Mesenteric fat pad (tissue), 1 donor: ENCODE results near the gene MEMO1. TPM values are rescaled to one million over a fixed set of nuclear protein-coding genes. Genes with fewer than 3 reads are reported as not detected.
"Not testable (repeated sequence)": the region's sequence is repeated elsewhere in the genome, so short reads cannot be mapped to it uniquely, and the experiment has no call there.

ENCODE experiments used
- DNase-seq: peaks from one replicate; pipeline ENCODE4 v3.0.0-alpha.2; 2020; ENCODE audit warnings: low spot score
- total RNA-seq: library from RNA; stranded (reverse); fragmentation: NEBNext Ultra II Directional; extraction: Animal tissue kit (Norgen Biotek cat#: 25700); gene quantifications from one replicate; pipeline ENCODE4 v1.2.1, GENCODE V29; 2021
- donor health status: DM: yes; HTN: yes; CAD: no.

The MEMO1 gene
- total RNA-seq, 1 donor from 2014 or later = 38.8 TPM

GRCh38 chr2:31998731-31999383, 12.0 kb downstream of the MEMO1 start:
- no peak for DNase-seq

DNA sequence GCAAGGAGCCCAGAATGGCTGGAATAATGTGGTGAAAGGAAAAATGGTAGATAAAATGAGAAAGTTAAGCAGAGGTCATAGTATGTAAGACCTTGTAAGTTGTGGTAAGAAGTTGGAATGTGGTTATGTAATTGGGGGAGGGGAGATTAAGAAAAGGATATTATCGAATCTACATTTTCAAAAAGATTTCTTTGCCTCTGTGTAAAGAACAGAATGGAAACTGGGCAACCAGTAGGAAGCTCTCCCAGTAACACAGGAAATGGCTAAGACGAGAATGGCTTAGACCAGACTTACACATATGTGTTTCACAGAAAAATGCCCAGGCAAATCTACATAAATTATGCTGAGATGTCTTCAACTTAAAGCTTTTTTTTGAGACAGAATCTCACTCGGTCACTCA, 13.2 kb downstream of the MEMO1 start:
- no peak for DNase-seq

DNA sequence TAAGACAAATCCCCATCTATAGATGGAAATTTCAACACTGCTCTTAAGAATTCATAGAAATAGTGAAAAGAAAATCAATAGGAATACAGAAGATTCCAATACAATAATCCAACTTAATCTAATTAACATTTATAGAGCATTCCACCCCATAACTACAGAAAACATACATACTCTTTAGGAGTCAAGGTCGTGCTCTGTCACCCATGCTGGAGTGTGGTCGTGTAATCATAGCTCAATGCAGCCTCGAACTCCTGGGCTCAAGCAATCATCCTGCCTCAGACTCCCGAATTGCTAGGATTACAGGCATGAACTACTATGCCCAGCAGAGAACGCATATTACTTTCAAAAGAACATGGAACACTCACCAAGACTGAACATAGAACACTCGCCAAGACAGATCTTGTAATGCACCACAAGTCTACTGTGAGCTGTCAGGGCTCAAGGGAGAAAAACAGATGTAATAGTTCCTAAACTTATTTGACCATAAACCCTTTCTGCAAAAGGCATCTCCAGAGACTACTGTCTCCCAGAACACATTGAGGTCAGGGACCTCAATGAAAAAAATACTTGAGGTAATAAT, 14.1 kb downstream of the MEMO1 start:
- no peak for DNase-seq

DNA sequence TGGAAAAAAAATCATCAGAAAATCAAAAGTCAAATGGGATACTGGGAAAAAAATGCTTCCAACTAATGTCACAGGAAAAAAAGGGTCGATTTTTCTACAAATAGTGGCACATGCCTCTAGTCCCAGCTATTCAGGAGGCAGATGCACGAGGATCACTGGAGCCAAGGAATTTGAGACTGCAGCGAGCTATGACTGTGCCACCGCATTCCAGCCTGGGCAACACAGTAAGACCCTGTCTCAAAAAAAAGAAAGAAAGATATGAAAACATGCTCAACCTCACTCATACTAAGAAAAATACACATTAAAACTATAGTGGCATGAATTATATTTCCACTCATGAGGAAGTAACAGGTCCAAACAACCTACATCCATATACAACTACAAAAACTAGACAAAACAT, 17.9 kb downstream of the MEMO1 start:
- no peak for DNase-seq

- no peak for DNase-seq
Measured at GRCh38 chr2:31992025-31992579, 18.7 kb downstream of the MEMO1 start.

DNA sequence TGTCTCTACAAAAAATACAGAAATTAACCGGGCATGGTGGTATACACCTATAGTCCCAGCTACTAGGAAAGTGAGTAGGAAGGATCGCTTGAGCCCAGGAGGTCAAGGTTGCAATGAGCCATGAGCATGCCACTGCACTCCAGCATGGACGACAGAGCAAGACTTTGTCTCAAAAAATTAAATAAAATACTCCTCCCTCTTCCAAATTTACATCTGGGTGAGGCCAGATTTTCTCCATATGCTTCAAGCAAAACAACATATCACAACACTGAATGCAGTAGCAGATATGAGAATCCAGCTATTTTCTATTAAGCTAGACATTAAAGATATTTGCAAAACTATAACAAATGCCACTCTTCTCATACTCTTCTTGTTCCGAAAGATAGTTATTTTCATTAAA, 20.9 kb downstream of the MEMO1 start:
- no peak for DNase-seq

DNA sequence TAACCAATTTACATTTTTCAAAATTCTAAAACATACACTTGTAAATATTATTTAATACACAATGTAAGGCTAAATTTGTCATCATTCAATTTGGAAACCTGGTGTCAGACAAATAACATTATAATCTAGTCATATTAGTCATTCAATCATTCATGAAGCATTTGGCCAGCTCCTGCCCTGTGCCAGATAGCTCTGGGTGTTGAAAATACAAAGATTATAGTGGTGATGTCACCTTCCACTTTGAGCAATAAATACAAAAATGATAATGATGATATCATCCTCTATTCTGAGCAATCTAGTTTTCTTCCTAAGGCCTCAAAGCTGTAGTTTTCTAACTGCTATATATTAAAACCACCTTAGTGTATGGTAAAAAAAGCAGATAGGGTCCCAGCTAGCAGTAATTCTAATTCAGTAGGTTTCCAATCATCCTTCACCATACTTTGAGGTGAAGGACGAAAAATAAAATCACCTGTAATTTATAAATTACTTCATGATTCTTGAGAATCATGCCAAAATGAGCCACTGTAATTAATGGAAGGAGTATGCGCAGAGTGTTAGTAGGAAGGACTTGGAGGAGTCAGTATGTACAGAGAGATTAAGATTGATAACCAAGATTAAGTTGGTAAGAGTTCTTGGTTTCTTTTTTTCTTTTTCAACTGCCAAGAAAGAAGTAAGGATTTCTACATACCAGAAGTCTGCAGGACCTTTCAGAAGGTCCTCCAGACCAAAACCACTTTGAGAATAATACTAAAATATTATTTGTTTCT, 23.2 kb downstream of the MEMO1 start:
- no peak for DNase-seq

GRCh38 chr2:31986906-31987305, 23.9 kb downstream of the MEMO1 start:
- DNase-seq = no peak

DNA sequence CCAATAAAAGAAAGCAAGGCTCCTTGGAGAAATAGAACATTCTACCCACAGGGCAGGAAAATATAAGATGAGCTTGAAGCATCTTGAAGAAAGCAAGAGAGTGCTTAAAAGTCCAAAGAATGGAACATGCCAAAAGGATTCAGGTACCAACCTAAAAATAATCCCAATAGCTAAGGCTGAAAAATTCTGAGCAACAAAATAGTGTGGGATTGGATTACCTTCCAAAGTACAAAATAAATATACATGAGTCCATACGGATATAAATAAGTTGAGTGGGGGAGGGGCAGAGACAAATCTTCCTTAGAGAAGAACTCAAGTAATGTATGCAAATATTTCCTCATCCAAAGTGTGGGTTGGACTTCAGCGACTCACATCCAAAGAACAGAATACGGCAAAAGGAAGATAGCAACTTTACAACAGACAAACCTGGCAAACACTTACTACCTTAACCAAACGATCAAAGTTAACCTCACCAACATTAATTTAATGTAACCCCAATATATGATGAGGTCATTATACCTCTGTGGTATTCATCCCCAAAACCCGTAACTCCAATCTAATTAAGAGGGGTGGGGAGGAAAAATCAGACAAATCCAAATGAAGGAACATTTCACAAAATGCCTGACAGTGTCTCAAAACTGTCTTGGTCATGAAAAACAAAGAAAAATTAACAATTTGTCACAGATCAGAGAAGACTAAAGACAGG, 26.9 kb downstream of the MEMO1 start:
- no peak for DNase-seq

DNA sequence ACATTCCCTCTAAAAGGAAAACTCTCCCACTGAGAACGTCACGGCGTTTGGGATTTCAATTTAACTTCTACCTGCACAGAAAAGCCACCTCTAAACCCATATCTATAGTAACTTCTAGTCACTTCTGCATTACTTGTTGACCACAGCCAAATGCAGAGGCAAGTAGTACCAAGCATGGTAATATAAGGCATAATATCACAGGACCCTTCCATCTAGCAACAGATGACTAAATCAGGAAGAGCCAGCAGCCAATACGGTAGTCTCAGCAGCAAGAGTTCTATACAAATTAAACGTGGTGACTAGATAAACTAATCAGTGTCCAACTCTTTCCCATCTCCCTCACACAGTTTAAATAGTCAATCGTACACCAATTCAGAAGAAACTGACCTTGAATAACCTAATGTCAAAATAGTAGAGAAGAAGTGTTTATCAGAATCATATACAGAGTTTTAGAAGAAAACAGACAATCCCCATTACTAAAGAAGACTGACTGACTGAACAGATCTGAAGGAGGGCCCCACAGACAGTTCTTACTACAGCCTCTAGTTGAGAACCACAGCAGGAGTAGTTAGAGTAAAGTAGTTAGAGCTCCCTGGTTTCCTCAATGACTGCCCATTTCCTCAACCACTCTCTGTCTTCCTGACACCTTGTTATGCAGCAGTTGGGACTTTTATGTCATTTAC, 30.0 kb downstream of the MEMO1 start:
- DNase-seq = no peak

- no peak for DNase-seq
Measured at GRCh38 chr2:31979956-31980355, 30.9 kb downstream of the MEMO1 start.

DNA sequence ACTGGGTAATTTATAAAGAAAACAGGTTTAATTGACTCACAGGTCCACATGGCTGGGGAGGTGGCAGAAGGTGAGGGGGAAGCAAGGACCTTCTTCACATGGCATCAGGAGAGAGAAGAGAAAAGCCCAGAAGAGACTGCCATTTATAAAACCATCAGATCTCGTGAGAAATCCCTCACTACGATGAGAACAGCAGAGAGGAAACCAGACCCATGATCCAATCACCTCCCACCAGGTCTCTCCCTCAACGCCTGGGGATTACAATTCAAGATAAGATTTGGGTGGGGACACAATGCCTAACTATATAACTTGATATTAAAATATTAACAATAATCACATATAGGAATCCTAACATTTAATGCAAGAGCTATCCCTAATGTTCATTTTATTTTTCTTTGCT, 31.8 kb downstream of the MEMO1 start:
- DNase-seq = no peak

DNA sequence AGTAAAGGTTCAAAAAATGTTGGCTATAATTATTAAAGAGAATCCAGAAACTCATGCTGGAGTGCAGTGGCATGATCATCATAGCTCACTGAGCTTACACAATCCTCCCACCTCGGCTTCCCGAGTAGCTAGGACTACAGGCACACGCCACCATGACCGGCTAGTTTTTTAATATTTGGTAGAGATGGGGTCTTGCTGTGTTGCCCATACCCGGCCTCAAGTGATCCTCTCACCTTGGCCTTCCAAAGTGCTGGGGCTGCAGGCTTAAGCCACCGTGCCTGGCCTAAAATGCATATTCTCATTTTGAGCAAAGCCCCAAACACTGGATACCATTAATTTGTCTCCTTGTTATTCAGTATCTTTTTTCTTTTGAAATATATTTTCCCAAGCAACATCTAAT, 32.4 kb downstream of the MEMO1 start:
- no peak for DNase-seq

GRCh38 chr2:31973665-31974064, 37.1 kb downstream of the MEMO1 start:
- DNase-seq = no peak

- no peak for DNase-seq
Measured at GRCh38 chr2:31972059-31972458, 38.7 kb downstream of the MEMO1 start.

- DNase-seq = no peak
Measured at GRCh38 chr2:31969178-31969577, 41.6 kb downstream of the MEMO1 start.

GRCh38 chr2:31967790-31968189, 43.0 kb downstream of the MEMO1 start:
- no peak for DNase-seq

DNA sequence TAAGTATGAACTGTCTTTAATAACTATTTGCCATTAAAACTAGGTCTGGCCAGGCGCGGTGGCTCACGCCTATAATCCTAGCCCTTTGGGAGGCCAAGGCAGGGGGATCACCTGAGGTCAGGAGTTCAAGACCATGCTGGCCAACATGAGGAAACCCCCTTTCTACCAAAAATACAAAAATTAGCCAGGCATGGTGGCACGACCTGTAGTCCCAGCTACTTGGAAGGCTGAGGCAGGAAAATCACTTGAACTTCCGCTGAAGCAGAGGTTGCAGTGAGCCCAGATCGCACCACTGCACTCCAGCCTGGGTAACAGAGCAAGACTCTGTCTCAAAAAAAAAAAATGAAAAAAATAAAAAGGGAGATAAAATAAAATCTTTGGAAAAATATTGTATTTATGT, 44.4 kb downstream of the MEMO1 start:
- DNase-seq = not testable (repeated sequence)

GRCh38 chr2:31965094-31965493, 45.7 kb downstream of the MEMO1 start:
- DNase-seq = no peak

DNA sequence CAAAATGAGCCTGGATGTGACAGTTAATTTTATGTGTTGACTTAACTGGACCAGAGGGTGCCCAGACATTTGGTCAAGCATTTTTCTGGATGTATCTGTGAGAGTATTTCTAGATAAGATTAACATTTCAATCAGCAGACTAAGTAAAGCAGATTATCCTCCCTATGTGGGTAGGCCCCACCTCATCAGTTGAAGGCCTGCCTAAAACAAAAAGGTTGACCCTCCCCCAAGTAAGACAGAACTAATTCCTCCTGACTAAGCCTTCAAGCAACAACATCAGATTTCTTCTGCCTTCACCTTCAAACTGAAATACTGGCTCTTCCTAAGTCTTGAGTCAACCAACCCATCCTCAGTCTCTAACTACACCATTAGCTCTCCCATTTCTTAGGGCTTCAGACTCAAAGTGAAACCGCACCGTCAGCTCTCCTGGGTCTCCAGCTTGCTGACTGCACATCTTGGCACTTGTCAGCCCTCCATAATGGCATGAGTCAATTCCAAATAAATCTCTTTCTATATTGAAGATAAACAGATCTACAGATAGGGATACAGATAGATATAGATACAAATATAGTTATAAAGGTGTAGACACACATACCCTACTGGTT, 47.9 kb downstream of the MEMO1 start:
- no peak for DNase-seq
